AG09309 (cell line): ENCODE data around the gene FZD7.

ENCODE experiments used
- DNase-seq: peaks from one replicate; pipeline ENCODE4 v3.0.0-alpha.2; 2010; ENCODE audit warnings: low read depth
- H3K4me3 ChIP-seq: 2 replicates; pipeline ENCODE4 v1.5.1; 2011; ENCODE audit warnings: mild to moderate bottlenecking, low read depth, low read length, moderate library complexity; ENCODE audit not compliant: control insufficient read depth
- TF ChIP-seq, protein P1 (sequence below): IDR thresholded peaks from 2 replicates; pipeline ENCODE4 v1.5.1; 2011; ENCODE audit warnings: mild to moderate bottlenecking, low read depth, low read length, inconsistent platforms; ENCODE audit not compliant: insufficient read depth, control insufficient read depth; ENCODE audit errors: missing control alignments

Gene FZD7

DNA sequence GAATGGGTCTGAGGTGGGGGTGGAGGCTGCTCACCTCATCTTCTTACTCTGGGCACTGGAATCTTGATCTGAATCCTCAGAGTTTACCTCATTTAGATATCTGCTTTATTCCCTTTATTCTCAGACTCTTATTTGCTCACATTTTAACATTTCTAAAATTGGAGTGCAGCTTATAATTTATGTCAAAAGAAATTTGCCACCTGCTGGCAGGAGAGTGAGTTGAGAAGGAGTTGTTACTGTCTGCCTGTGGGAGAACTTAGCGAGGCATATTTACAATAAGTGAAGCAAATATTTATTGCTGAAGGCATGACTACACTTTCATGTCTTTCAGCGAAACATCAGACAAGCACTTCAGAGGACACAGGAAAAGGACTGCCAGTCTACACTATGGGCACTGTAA, 23.0 kb downstream of the FZD7 start:
- DNase-seq = no peak

DNA sequence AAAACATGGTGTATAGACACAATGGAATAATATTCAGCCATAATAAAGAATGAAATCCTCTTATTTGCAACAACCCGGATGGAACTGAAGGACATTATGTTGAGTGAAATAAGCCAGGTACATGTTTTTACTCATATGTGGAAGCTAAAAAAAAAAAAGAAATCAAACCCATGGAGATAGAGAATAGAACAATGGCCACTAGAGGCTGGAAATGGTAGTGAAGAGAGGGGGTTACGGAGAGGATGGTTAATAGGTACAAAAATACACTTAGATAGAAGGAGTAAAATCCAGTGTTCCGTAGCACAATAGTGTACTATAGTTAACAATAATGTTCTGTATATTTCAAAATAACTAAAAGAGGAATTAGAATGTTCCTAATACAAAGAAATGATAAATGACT, 26.6 kb downstream of the FZD7 start:
- no peak overlapping the region for H3K4me3 ChIP-seq
- TF ChIP-seq, protein P1, sequence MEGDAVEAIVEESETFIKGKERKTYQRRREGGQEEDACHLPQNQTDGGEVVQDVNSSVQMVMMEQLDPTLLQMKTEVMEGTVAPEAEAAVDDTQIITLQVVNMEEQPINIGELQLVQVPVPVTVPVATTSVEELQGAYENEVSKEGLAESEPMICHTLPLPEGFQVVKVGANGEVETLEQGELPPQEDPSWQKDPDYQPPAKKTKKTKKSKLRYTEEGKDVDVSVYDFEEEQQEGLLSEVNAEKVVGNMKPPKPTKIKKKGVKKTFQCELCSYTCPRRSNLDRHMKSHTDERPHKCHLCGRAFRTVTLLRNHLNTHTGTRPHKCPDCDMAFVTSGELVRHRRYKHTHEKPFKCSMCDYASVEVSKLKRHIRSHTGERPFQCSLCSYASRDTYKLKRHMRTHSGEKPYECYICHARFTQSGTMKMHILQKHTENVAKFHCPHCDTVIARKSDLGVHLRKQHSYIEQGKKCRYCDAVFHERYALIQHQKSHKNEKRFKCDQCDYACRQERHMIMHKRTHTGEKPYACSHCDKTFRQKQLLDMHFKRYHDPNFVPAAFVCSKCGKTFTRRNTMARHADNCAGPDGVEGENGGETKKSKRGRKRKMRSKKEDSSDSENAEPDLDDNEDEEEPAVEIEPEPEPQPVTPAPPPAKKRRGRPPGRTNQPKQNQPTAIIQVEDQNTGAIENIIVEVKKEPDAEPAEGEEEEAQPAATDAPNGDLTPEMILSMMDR = no peak
- DNase-seq = no peak

More for the DNA sequence above, 23.0 kb downstream of the FZD7 start:
- H3K4me3 ChIP-seq = no peak overlapping the region
- TF ChIP-seq, protein P1 = peak; percentile 36

DNA sequence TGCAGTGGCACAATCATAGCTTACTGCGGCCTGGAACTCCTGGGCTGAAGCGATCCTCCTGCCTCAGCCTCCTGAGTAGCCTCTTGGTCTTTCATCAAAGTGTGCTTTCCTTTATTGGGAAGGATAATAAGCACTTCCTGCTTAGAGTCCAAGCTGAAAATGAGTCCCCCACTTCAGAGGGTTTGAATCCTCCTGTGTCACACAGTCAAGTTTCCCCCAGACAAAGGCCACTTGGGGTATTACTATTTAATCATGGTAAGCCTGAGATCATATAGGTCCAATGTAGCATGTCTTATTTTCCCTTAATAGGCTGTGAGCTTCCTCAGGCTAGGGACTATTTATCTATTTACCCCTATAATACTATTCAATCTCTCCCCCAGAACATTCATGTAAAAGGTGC, 28.0 kb downstream of the FZD7 start:
- TF ChIP-seq, protein P1 = no peak
- DNase-seq = no peak

DNA sequence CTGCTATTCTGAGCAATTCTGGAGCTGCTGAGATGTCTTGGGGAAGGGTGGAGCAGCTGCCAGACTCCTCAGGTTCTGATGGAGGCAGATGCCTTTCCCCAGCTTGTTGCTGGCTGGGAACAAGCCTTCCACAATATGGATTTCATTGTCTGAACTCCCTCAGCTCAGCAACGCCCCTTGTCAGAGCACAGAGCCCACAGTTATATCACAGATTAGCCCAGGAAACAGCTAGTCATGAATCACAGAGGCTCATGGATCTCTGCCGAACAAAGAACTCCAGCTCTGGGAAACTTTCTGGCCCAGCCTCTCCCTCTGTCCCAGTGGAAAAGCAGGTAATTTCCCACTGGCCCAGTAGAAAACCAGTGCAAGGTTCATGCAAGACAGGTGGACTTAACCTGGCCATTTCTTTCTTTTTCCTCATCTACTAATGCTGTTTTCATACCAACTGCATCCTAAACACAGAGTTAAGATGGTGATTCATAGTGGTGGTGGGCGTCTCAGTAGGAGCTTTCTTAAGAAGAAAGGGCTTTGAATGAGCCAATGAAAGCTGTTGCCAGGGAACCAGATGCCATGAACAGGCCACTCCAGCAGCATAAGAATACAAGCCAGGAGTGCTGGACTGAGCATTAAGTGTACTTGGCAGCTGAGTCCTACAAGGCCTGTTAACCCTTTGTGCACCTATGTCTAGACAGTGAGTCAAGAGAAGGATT, 30.7 kb downstream of the FZD7 start:
- TF ChIP-seq, protein P1 = no peak
- DNase-seq = peak; percentile 72
- no peak overlapping the region for H3K4me3 ChIP-seq

More for the DNA sequence above, 28.0 kb downstream of the FZD7 start:
- no peak overlapping the region for H3K4me3 ChIP-seq

DNA sequence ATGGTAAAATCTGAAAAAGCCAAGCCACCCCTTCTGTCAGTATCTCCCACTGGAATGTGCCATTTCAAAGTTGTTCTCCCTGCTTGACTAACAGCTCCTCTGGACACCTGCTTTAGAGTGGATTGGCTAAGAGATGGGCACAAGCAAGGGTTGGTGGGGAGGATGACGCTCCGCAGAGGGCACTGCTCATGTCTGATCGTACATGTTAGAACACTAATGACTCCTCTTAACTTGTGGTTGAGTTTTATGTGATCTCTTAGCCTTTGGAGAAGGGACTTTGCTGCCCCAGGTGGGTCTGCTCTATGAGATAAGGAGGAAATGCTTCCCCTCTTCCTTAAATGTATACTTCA, 31.2 kb downstream of the FZD7 start:
- TF ChIP-seq, protein P1 = no peak
- DNase-seq = no peak
- no peak overlapping the region for H3K4me3 ChIP-seq

DNA sequence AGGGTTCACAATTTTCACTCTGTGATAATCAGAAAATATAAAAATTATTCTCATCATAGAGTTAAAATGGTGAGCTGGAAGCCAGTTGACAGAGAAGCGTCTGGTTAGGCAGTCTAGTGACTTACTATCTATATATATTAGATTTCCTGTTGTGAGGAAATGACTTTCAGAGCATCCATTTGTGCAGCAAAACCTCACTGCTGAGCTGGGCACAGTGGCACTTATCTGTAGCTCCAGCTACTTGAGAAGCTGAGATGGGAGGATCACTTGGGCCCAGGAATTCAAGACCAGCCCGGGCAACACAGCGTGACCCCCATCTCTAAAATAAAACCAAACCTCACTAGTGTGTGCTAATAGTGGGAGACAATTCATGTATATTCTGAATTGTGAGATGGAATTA, 32.2 kb downstream of the FZD7 start:
- no peak for DNase-seq
- TF ChIP-seq, protein P1 = no peak
- H3K4me3 ChIP-seq = no peak overlapping the region
